GM21515 (cell line): ENCODE results near the gene VDAC1.
"Not testable (repeated sequence)": the region's sequence is repeated elsewhere in the genome, so short reads cannot be mapped to it uniquely, and the experiment has no call there.

Experiments used
- ATAC-seq: cut with Tn5 transposase; IDR thresholded peaks from one replicate; pipeline ENCODE4 v1.9.1; 2021; ENCODE audit not compliant: unreplicated experiment

Gene VDAC1

GRCh38 chr5:134004626-134005416, at the start of gene VDAC1:
VDAC1 (minus strand) TSS chr5:134004975; CDS start chr5:133993012, 11,963 bp downstream.
- ATAC-seq: peak; percentile 73

- no peak for ATAC-seq
Measured at GRCh38 chr5:134053840-134054338, 49.1 kb upstream of the VDAC1 start.

GRCh38 chr5:134053314-134053839, 48.6 kb upstream of the VDAC1 start:
- ATAC-seq: no peak

- ATAC-seq: no peak
Measured at GRCh38 chr5:134051305-134051704, 46.5 kb upstream of the VDAC1 start.

- no peak for ATAC-seq
Measured at GRCh38 chr5:134048864-134049263, 44.1 kb upstream of the VDAC1 start.

GRCh38 chr5:134047687-134048056, 42.9 kb upstream of the VDAC1 start:
- no peak for ATAC-seq

GRCh38 chr5:134046801-134047686, 42.3 kb upstream of the VDAC1 start:
- ATAC-seq: no peak

GRCh38 chr5:134046330-134046729, 41.6 kb upstream of the VDAC1 start:
- ATAC-seq: no peak

- no peak for ATAC-seq
Measured at GRCh38 chr5:134043793-134044792, 39.3 kb upstream of the VDAC1 start.

- ATAC-seq: no peak
Measured at GRCh38 chr5:134041570-134042411, 37.0 kb upstream of the VDAC1 start.

GRCh38 chr5:134038138-134038537, 33.4 kb upstream of the VDAC1 start:
- no peak for ATAC-seq

GRCh38 chr5:134037160-134037559, 32.4 kb upstream of the VDAC1 start:
- ATAC-seq: no peak

- no peak for ATAC-seq
Measured at GRCh38 chr5:134034326-134034725, 29.6 kb upstream of the VDAC1 start.

GRCh38 chr5:134030303-134030964, 25.7 kb upstream of the VDAC1 start:
- not testable (repeated sequence) for ATAC-seq

GRCh38 chr5:134029156-134029555, 24.4 kb upstream of the VDAC1 start:
- ATAC-seq: no peak

- ATAC-seq: no peak
Measured at GRCh38 chr5:134028496-134028895, 23.7 kb upstream of the VDAC1 start.

- no peak for ATAC-seq
Measured at GRCh38 chr5:134027288-134027615, 22.5 kb upstream of the VDAC1 start.

GRCh38 chr5:134026521-134027287, 21.9 kb upstream of the VDAC1 start:
- peak; percentile 78 for ATAC-seq
